ENCODE data around the gene PRSS12.

GRCh38 chr4:118235566-118236120 is 117.2 kb downstream of the PRSS12 start:
- no peak for TF ChIP-seq CTCF (IDR thresholded peaks at IDR 0.05)
- TF ChIP-seq POLR2A (IDR thresholded peaks at IDR 0.05), result no peak
- no peak for TF ChIP-seq POLR2AphosphoS5 (IDR thresholded peaks at IDR 0.05)
- TF ChIP-seq EP300 (IDR thresholded peaks at IDR 0.05), result no peak
